Posterior vena cava (tissue), 2 donors: ENCODE measurements around the gene EXTL1. TPM values are rescaled to one million over a fixed set of nuclear protein-coding genes. Genes with fewer than 3 reads are reported as not detected.

Source experiments
- DNase-seq: peaks from one replicate; pipeline ENCODE4 v3.0.0-alpha.2; 2020; ENCODE audit warnings: low spot score
- intact Hi-C, 2 donors: fragments of 100-400 bp; cut with DNase I; formaldehyde crosslinking; loops; one replicate each; pipeline versions ENCODE4 v1.14.1 to v1.14.2; 2022 to 2023
- total RNA-seq, 2 donors: library from RNA; stranded (reverse); fragmentation: NEBNext Ultra II Directional; extraction: Animal tissue kit (Norgen Biotek cat#: 25700); gene quantifications; one replicate each; pipeline ENCODE4 v1.2.1, GENCODE V29; 2021
- donor health status: DM: yes; HTN: yes; CAD: no.
- donor health status: DM: yes; HTN: yes; CAD: no.

The EXTL1 gene
- total RNA-seq, 2 donors from 2014 or later = 1.7 TPM; not detected in 1

GRCh38 chr1:26019641-26020315 lies 1.8 kb upstream of the EXTL1 start:
- intact Hi-C loops = loop anchor here in 1 of 2 donors (1.0 to 10.0 kb wide), 2 partner anchors 20 to 895 kb away; no protein-coding TSS in a partner anchor
- no peak for DNase-seq

- DNase-seq = no peak
- intact Hi-C loops = loop anchor here in 1 of 2 donors (1.0 to 10.0 kb wide), 2 partner anchors 21 to 896 kb away; no protein-coding TSS in a partner anchor
Measured at GRCh38 chr1:26020330-26020768, 1.2 kb upstream of the EXTL1 start.

GRCh38 chr1:26020941-26021646 lies 481 bp upstream of the EXTL1 start:
- DNase-seq = no peak
- intact Hi-C loops = loop anchor here in 1 of 2 donors (1.0 to 10.0 kb wide), 2 partner anchors 22 to 896 kb away; no protein-coding TSS in a partner anchor

- intact Hi-C loops = loop anchor here in 1 of 2 donors (10.0 kb wide), 1 partner anchor 898 kb away; no protein-coding TSS in a partner anchor
Measured at GRCh38 chr1:26022404-26022779, 817 bp downstream of the EXTL1 start.

GRCh38 chr1:26023009-26023408 lies 1.4 kb downstream of the EXTL1 start:
- intact Hi-C loops = loop anchor here in 1 of 2 donors (10.0 kb wide), 1 partner anchor 898 kb away; no protein-coding TSS in a partner anchor
- no peak for DNase-seq

More at GRCh38 chr1:26022404-26022779, 817 bp downstream of the EXTL1 start:
- DNase-seq = no peak

GRCh38 chr1:26023826-26024225 lies 2.3 kb downstream of the EXTL1 start:
- intact Hi-C loops = loop anchor here in 1 of 2 donors (10.0 kb wide), 1 partner anchor 899 kb away; no protein-coding TSS in a partner anchor
- DNase-seq = no peak

- no peak for DNase-seq
- intact Hi-C loops = loop anchor here in 1 of 2 donors (10.0 kb wide), 1 partner anchor 900 kb away; no protein-coding TSS in a partner anchor
Measured at GRCh38 chr1:26025060-26025459, 3.5 kb downstream of the EXTL1 start.

GRCh38 chr1:26025517-26025916 lies 3.9 kb downstream of the EXTL1 start:
- no peak for DNase-seq
- intact Hi-C loops = loop anchor here in 1 of 2 donors (10.0 kb wide), 1 partner anchor 901 kb away; no protein-coding TSS in a partner anchor

- intact Hi-C loops = loop anchor here in 1 of 2 donors (10.0 kb wide), 1 partner anchor 903 kb away; no protein-coding TSS in a partner anchor
- no peak for DNase-seq
Measured at GRCh38 chr1:26027716-26028489, 6.3 kb downstream of the EXTL1 start.

- intact Hi-C loops = loop anchor here in 1 of 2 donors (10.0 kb wide), 1 partner anchor 904 kb away; no protein-coding TSS in a partner anchor
- no peak for DNase-seq
Measured at GRCh38 chr1:26028490-26028980, 7.0 kb downstream of the EXTL1 start.

GRCh38 chr1:26029054-26029863 lies 7.7 kb downstream of the EXTL1 start:
- intact Hi-C loops = loop anchor here in 1 of 2 donors (10.0 kb wide), 1 partner anchor 904 kb away; no protein-coding TSS in a partner anchor
- no peak for DNase-seq

GRCh38 chr1:26029864-26030481 lies 8.4 kb downstream of the EXTL1 start:
- intact Hi-C loops = loop anchor here (10.0 kb wide), 2 partner anchors 115 to 905 kb away; no protein-coding TSS in a partner anchor
- DNase-seq = no peak

- no peak for DNase-seq
- intact Hi-C loops = loop anchor here (10.0 kb wide), 1 partner anchor 114 kb away; no protein-coding TSS in a partner anchor
Measured at GRCh38 chr1:26031196-26031595, 9.6 kb downstream of the EXTL1 start.

GRCh38 chr1:26031611-26032220 lies 10.1 kb downstream of the EXTL1 start:
- no peak for DNase-seq
- intact Hi-C loops = loop anchor here (10.0 kb wide), 1 partner anchor 113 kb away; no protein-coding TSS in a partner anchor

- intact Hi-C loops = loop anchor here (10.0 kb wide), 1 partner anchor 112 kb away; no protein-coding TSS in a partner anchor
- DNase-seq = no peak
Measured at GRCh38 chr1:26032656-26033357, 11.2 kb downstream of the EXTL1 start.

GRCh38 chr1:26034504-26035202 lies 13.1 kb downstream of the EXTL1 start:
- no peak for DNase-seq
- intact Hi-C loops = loop anchor here (10.0 kb wide), 1 partner anchor 110 kb away; no protein-coding TSS in a partner anchor
